ENCODE results near the gene LY86.

Gene LY86

GRCh38 chr6:6623553-6623952 lies 35.0 kb downstream of the LY86 start:
- no peak for DNase-seq
- in situ Hi-C loops (cut with HindIII; ENCODE audit: low pct_ligation_motif_present, low sequenced_read_pairs) = no loop called here
- H3K27me3 ChIP-seq (replicated peaks) = no peaks in the 10 kb centered on the region
- no peak overlapping the region for H3K4me3 ChIP-seq (ENCODE audit: low read depth, low read length)
- H3K36me3 ChIP-seq (replicated peaks) = no peaks in the 10 kb centered on the region
- TF ChIP-seq, protein P1, sequence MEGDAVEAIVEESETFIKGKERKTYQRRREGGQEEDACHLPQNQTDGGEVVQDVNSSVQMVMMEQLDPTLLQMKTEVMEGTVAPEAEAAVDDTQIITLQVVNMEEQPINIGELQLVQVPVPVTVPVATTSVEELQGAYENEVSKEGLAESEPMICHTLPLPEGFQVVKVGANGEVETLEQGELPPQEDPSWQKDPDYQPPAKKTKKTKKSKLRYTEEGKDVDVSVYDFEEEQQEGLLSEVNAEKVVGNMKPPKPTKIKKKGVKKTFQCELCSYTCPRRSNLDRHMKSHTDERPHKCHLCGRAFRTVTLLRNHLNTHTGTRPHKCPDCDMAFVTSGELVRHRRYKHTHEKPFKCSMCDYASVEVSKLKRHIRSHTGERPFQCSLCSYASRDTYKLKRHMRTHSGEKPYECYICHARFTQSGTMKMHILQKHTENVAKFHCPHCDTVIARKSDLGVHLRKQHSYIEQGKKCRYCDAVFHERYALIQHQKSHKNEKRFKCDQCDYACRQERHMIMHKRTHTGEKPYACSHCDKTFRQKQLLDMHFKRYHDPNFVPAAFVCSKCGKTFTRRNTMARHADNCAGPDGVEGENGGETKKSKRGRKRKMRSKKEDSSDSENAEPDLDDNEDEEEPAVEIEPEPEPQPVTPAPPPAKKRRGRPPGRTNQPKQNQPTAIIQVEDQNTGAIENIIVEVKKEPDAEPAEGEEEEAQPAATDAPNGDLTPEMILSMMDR (IDR thresholded peaks at IDR 0.05; ENCODE audit: low read depth, low read length, missing control alignments) = no peak
- no peak overlapping the region for H3K27ac ChIP-seq

DNA sequence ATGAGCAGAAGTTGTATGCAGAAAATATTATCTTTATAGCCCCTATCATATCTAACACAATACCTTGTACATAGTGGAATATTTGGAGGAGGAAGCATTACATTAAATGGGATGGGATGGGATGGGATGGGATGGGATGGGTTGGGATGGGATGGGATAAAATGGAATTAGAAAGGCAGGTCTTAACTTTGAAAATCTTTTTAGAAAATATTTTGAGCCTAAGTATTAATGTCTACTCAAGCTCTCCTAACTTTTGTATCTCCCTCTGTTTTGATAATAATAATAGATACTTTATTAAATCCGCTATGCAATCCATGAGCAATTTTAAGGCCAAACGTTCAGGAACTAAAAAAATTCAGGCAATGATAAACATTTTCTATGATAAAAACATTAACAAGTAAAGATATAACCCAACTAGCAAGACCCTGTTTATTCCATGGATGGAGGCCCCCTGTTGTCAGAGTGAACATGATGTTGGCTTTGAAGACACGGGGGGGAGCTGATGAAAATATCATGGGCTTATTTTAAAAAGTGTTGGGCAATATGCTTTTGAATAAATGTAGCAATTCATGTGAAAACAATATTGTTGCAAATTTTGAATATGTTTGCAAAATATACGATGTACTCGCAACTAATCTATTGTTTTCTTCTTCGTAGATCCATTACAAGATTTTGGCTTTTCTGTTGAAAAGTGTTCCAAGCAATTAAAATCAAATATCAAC lies 35.9 kb downstream of the LY86 start:
- Histone ChIP-seq H3K27me3 (replicated peaks) (no peaks in the 10 kb centered on the region), H3K4me3 (ENCODE audit: low read depth, low read length) (no peak overlapping the region), H3K27ac (no peak overlapping the region), H3K36me3 (replicated peaks) (no peaks in the 10 kb centered on the region)
- TF ChIP-seq, protein P1 (IDR thresholded peaks at IDR 0.05; ENCODE audit: low read depth, low read length, missing control alignments) = no peak
- in situ Hi-C loops (cut with HindIII; ENCODE audit: low pct_ligation_motif_present, low sequenced_read_pairs) = no loop called here
- no peak for DNase-seq

GRCh38 chr6:6626187-6626586 lies 37.7 kb downstream of the LY86 start:
- Histone ChIP-seq H3K4me3 (ENCODE audit: low read depth, low read length) (no peak overlapping the region), H3K27ac (no peak overlapping the region), H3K36me3 (replicated peaks) (no peaks in the 10 kb centered on the region), H3K27me3 (replicated peaks) (no peaks in the 10 kb centered on the region)
- no peak for DNase-seq
- in situ Hi-C loops (cut with HindIII; ENCODE audit: low pct_ligation_motif_present, low sequenced_read_pairs) = no loop called here
- TF ChIP-seq, protein P1 (IDR thresholded peaks at IDR 0.05; ENCODE audit: low read depth, low read length, missing control alignments) = no peak

DNA sequence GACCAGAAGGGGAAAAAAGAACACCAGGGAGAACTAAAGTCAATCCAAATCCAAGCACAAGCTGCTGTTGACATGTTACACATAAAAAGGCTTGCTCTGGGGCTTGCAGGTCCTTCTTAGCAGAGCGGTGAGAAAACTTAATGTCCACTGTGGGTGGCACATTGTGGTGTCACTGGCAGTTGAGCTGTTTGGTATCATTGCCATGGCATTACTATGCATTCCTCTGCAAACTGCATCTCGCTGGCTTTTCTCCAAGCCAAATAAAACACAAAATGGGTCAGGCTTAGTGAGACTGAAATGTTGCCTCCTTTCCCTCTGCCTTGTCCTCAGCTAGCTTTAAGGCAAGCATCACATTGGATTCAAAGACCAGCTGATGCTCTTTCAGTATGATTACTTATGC lies 40.9 kb downstream of the LY86 start:
- H3K36me3 ChIP-seq (replicated peaks) = no peaks in the 10 kb centered on the region
- no peak overlapping the region for H3K27ac ChIP-seq
- H3K27me3 ChIP-seq (replicated peaks) = no peaks in the 10 kb centered on the region
- peak; percentile 6 for DNase-seq
- no peak overlapping the region for H3K4me3 ChIP-seq (ENCODE audit: low read depth, low read length)
- TF ChIP-seq, protein P1 (IDR thresholded peaks at IDR 0.05; ENCODE audit: low read depth, low read length, missing control alignments) = no peak
- in situ Hi-C loops (cut with HindIII; ENCODE audit: low pct_ligation_motif_present, low sequenced_read_pairs) = no loop called here

DNA sequence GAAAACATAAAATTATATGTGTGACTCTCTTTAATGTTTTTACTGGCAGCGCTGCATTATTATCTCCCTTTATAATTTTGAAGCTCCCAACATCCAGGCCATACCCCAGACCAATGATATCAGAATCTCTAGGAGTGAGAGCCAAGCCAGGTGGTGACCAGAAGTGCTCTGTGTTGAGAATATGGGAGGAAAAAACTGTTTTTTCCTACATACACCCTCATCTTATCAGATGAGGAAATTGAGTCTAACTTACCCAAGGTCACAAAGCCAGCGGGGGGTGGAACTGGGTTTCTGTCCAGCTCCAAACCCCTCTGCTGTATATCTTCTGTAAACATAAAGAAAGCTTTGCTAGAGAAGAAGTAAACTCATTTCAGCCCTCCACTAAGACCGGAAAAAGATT lies 42.5 kb downstream of the LY86 start:
- H3K36me3 ChIP-seq (replicated peaks) = no peaks in the 10 kb centered on the region
- H3K27ac ChIP-seq = no peak overlapping the region
- in situ Hi-C loops (cut with HindIII; ENCODE audit: low pct_ligation_motif_present, low sequenced_read_pairs) = no loop called here
- DNase-seq = no peak
- no peaks in the 10 kb centered on the region for H3K27me3 ChIP-seq (replicated peaks)
- no peak overlapping the region for H3K4me3 ChIP-seq (ENCODE audit: low read depth, low read length)
- TF ChIP-seq, protein P1 (IDR thresholded peaks at IDR 0.05; ENCODE audit: low read depth, low read length, missing control alignments) = no peak

All from brain microvascular endothelial cell (primary cell).